Mesangial cell (primary cell): ENCODE measurements around the gene SLC45A3. TPM values are rescaled to one million over a fixed set of nuclear protein-coding genes. Genes with fewer than 3 reads are reported as not detected.

Experiments
- total RNA-seq: library from RNA; depleted of rRNA; stranded (reverse); fragments of >200 nt; gene quantifications from 2 replicates; pipeline ENCODE4 v1.2.3, GENCODE V29; 2015

Gene SLC45A3
- total RNA-seq = 6.8 and 8.0 TPM in 2 replicates

GRCh38 chr1:205680073-205680851, at the start of gene SLC45A3:
Gene SLC45A3, minus strand, starts transcription at chr1:205680509. Its CDS starts 15,853 bp downstream, at chr1:205664656.

GRCh38 chr1:205631768-205632668, 48.3 kb downstream of the SLC45A3 start, which contains the start of gene ELK4:
Gene ELK4, minus strand, starts transcription at chr1:205632011. Its CDS starts 8,129 bp downstream, at chr1:205623882.

Other genes starting within 250 kb of the SLC45A3 start
- gene BLACAT1, start 224.5 kb downstream of the SLC45A3 start, total RNA-seq = under 0.01 and 0.63 TPM in 2 replicates
- gene CDK18, start 175.8 kb downstream of the SLC45A3 start, total RNA-seq = 3.3 and 26.9 TPM in 2 replicates
- gene ELK4, start 48.5 kb downstream of the SLC45A3 start, total RNA-seq = 8.3 and 10.5 TPM in 2 replicates
- gene NUCKS1, start 69.7 kb upstream of the SLC45A3 start, total RNA-seq = 38.7 and 75.8 TPM in 2 replicates
- gene RAB29, start 95.0 kb upstream of the SLC45A3 start, total RNA-seq = 13.5 and 14.6 TPM in 2 replicates
- 10.8 and 13.2 TPM in 2 replicates for gene SLC41A1, start 132.7 kb upstream of the SLC45A3 start, total RNA-seq
- gene PM20D1, start 169.6 kb upstream of the SLC45A3 start, total RNA-seq = 0.63 and 1.5 TPM in 2 replicates